BE2C (cell line): ENCODE results near the gene ATF7IP.

Experiments
- DNase-seq: peaks from one replicate; pipeline ENCODE4 v3.0.0-alpha.2; 2020
- H3K27me3 ChIP-seq: fragments of 250-450 bp; sonication (Bioruptor Pico); 2 replicates; pipeline ENCODE4 v1.5.1; 2020; ENCODE audit warnings: mild to moderate bottlenecking
- H3K36me3 ChIP-seq: fragments of 250-450 bp; sonication (Bioruptor Pico); 2 replicates; pipeline ENCODE4 v1.5.1; 2020; ENCODE audit warnings: mild to moderate bottlenecking
- H3K4me1 ChIP-seq: fragments of 250-450 bp; sonication (Bioruptor Pico); 2 replicates; pipeline ENCODE4 v1.5.1; 2020
- H3K4me3 ChIP-seq: 2 replicates; pipeline ENCODE4 v1.5.1; 2011; ENCODE audit warnings: low read depth, low read length
- H3K9me3 ChIP-seq: fragments of 250-450 bp; sonication (Bioruptor Pico); 2 replicates; pipeline ENCODE4 v1.5.1; 2020
- TF ChIP-seq, protein P1 (sequence below): IDR thresholded peaks from 2 replicates; pipeline ENCODE4 v1.5.1; 2012; ENCODE audit warnings: mild to moderate bottlenecking, low read depth, low read length

ATF7IP gene

DNA sequence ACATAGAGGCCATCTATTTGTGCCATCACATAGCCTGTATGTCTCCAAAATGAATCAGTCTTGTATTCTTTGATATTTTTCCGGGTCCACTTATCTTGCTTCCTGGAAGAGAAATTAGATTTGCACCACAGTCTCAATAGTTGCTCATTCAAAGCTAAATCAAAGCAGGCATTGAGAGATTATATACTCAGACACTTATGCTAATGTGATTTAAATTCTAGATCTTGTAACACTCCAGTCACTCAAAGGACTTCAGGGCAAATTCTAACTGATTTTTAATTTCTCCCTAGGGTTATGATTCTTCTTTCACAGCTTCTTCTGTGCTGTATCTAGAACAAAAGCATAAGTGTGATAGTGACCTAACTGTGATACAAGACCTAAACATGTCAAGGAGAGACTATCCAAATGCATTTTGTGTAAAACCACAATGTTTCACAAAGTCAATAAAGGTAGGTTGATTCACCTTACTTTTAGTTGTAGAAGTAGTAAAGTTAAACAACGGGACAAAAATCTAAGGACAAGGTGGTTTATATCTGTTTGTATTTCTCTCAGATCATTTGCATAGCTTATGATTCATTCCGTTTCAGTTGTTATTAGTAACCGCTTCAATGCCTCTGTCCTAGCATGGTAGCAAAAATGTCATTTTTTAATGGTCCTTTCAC lies 175.4 kb downstream of the ATF7IP start:
- no peaks in the 10 kb centered on the region for H3K4me1 ChIP-seq
- no peaks in the 10 kb centered on the region for H3K36me3 ChIP-seq
- no peaks in the 10 kb centered on the region for H3K9me3 ChIP-seq
- DNase-seq: no peak
- TF ChIP-seq, protein P1, sequence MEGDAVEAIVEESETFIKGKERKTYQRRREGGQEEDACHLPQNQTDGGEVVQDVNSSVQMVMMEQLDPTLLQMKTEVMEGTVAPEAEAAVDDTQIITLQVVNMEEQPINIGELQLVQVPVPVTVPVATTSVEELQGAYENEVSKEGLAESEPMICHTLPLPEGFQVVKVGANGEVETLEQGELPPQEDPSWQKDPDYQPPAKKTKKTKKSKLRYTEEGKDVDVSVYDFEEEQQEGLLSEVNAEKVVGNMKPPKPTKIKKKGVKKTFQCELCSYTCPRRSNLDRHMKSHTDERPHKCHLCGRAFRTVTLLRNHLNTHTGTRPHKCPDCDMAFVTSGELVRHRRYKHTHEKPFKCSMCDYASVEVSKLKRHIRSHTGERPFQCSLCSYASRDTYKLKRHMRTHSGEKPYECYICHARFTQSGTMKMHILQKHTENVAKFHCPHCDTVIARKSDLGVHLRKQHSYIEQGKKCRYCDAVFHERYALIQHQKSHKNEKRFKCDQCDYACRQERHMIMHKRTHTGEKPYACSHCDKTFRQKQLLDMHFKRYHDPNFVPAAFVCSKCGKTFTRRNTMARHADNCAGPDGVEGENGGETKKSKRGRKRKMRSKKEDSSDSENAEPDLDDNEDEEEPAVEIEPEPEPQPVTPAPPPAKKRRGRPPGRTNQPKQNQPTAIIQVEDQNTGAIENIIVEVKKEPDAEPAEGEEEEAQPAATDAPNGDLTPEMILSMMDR: no peak
- H3K27me3 ChIP-seq: no peaks in the 10 kb centered on the region
- H3K4me3 ChIP-seq: no peak overlapping the region

DNA sequence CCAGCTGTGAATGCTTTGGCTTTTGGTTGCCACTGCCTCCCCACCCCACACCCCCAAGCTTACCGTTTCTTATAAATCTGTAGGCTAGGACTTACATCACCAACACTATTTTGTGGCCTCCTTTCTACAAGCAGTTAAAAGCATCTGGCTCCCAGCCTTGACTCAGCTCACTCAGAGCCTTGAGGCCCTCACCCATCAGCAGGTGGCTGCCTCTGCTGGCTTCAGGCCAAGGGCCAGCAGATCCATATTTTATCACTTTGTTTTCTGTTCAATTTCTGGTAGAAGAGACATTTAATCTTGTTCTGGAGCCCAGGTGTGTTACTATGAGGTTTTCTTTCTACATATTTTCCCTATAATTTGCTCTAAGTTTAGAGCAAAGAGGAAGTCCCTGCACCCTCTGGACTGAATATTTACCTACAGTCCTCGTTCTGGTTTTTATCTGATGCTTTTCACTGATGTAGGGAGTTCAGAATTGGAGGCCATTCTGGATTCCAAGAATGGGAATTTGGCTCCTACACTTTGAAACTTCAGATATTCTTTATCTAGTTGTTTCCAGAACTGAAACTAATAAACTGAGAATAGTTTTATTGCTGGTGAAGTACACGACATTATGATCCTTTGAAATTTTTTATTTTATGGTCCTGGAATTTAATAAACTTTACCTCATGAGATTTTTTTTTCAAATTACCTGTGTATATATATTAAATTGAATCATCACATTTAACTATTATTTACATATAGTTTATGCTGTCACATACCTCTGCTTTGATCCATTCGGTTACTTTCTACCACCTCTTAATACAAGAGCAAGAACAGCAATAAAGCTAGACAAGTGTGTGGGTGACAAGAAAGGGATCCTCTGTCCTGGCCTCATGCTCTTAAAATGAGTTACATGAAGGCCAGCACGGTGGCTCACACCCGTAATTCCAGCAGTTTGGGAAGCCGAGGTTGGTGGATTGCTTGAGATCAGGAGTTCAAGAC lies 180.0 kb downstream of the ATF7IP start:
- H3K4me1 ChIP-seq: no peaks in the 10 kb centered on the region
- H3K36me3 ChIP-seq: no peaks in the 10 kb centered on the region
- DNase-seq: peak; percentile 30
- H3K9me3 ChIP-seq: no peaks in the 10 kb centered on the region
- H3K27me3 ChIP-seq: no peaks in the 10 kb centered on the region
- TF ChIP-seq, protein P1: no peak
- H3K4me3 ChIP-seq: no peak overlapping the region

DNA sequence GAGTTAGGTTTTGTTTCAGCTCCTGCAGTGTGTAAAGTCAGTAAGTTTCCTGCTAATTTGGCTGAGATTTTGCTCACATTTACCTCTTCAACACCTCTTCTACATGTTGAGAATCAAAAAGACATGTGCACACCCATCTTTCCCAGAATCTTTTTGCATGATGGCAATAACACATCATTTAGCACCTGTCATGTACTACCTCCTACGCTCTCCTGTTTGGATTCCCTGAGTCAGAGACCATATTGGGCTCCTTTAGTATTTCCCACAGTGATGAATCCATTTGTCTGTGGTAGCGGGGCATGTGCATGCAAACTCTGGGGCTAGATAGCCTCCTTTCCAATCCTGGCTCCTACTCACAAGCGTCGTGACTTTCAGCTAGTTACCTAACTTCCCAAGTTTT lies 182.1 kb downstream of the ATF7IP start:
- Histone ChIP-seq H3K9me3 (no peaks in the 10 kb centered on the region), H3K27me3 (no peaks in the 10 kb centered on the region), H3K4me1 (no peaks in the 10 kb centered on the region), H3K36me3 (no peaks in the 10 kb centered on the region), H3K4me3 (no peak overlapping the region)
- TF ChIP-seq, protein P1: no peak
- DNase-seq: no peak

DNA sequence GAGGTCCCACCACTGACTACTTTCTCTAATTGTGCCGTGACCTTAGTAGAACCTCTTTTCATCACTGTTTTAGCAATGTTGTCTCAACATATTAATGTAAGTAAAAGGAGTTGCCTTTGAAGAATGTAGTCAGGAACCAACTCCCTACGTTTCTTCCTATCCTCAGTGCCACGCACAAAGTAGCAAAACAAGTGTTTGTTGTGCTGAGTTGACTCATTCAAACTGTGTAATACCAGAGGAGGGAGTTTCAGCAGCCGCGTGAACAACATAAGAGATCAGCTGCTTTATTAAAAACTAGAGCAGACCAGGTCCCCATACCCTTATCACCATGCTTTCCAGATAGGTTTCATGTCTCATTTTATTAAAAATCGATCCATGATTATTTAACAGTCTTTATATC lies 183.1 kb downstream of the ATF7IP start:
- no peak overlapping the region for H3K4me3 ChIP-seq
- TF ChIP-seq, protein P1: no peak

More for the DNA sequence above, 183.1 kb downstream of the ATF7IP start:
- Histone ChIP-seq H3K36me3 (no peaks in the 10 kb centered on the region), H3K4me1 (no peaks in the 10 kb centered on the region), H3K27me3 (no peaks in the 10 kb centered on the region), H3K9me3 (no peaks in the 10 kb centered on the region)
- DNase-seq: no peak
